Liver (tissue), 9 donors: ENCODE measurements around the gene MAFF. TPM values are rescaled to one million over a fixed set of nuclear protein-coding genes. Genes with fewer than 3 reads are reported as not detected.

Source experiments
- DNase-seq: peaks from one replicate; pipeline ENCODE4 v3.0.0-alpha.2; 2017; ENCODE audit warnings: low spot score
- H3K27ac ChIP-seq, 2 donors: one replicate each; pipeline ENCODE4 v1.7.0; 2013; ENCODE audit warnings: inconsistent platforms in 2 of 2, low read length in 2 of 2, control low read depth in 1 of 2, low read depth in 1 of 2, mild to moderate bottlenecking in 1 of 2
- H3K27me3 ChIP-seq, 4 donors: one replicate each; pipeline versions ENCODE4 v1.6.1 to v1.7.0; 2013; ENCODE audit warnings: low read length in 3 of 4, inconsistent platforms in 1 of 4, mild to moderate bottlenecking in 1 of 4, moderate library complexity in 1 of 4; ENCODE audit not compliant: control insufficient read depth in 4 of 4, insufficient read depth in 4 of 4
- H3K36me3 ChIP-seq, 4 donors: one replicate each; pipeline versions ENCODE4 v1.6.1 to v1.7.0; 2013; ENCODE audit warnings: low read length in 3 of 4, mild to moderate bottlenecking in 3 of 4, low read depth in 1 of 4, moderate library complexity in 1 of 4; ENCODE audit not compliant: control insufficient read depth in 4 of 4, insufficient read depth in 3 of 4
- H3K4me1 ChIP-seq, 4 donors: one replicate each; pipeline versions ENCODE4 v1.6.1 to v1.7.0; 2013; ENCODE audit warnings: low read length in 3 of 4, mild to moderate bottlenecking in 3 of 4, moderate library complexity in 1 of 4; ENCODE audit not compliant: control insufficient read depth in 4 of 4, insufficient read depth in 4 of 4
- H3K4me3 ChIP-seq, 3 donors: one replicate each; pipeline versions ENCODE4 v1.6.1 to v1.7.0; 2013; ENCODE audit warnings: low read length in 3 of 3, control low read depth in 1 of 3, low read depth in 1 of 3, mild to moderate bottlenecking in 1 of 3
- H3K9ac ChIP-seq, 2 donors: one replicate each; pipeline ENCODE4 v1.7.0; 2013; ENCODE audit warnings: low read length in 2 of 2, mild to moderate bottlenecking in 2 of 2, moderate library complexity in 2 of 2, control low read depth in 1 of 2, low read depth in 1 of 2
- H3K9me3 ChIP-seq, 4 donors: one replicate each; pipeline versions ENCODE4 v1.6.1 to v1.7.0; 2013; ENCODE audit warnings: low read length in 3 of 4; ENCODE audit not compliant: control insufficient read depth in 4 of 4
- FOXA1 ChIP-seq: IDR thresholded peaks from 2 replicates; pipeline ENCODE4 v1.6.1; 2016; ENCODE audit warnings: antibody characterized with exemption
- FOXA2 ChIP-seq: IDR thresholded peaks from 2 replicates; pipeline ENCODE4 v1.6.1; 2016; ENCODE audit warnings: antibody characterized with exemption
- HNF4A ChIP-seq, 2 donors: conservative IDR thresholded peaks; 2 replicates each; pipeline ENCODE4 v1.6.1; 2016; ENCODE audit warnings: antibody characterized with exemption in 2 of 2, mild to moderate bottlenecking in 2 of 2
- HNF4G ChIP-seq: IDR thresholded peaks from 2 replicates; pipeline ENCODE4 v1.6.1; 2016; ENCODE audit warnings: antibody characterized with exemption
- JUND ChIP-seq, 2 donors: IDR thresholded peaks; 2 replicates each; pipeline ENCODE4 v1.6.1; 2016; ENCODE audit warnings: antibody characterized with exemption in 2 of 2
- NR2F2 ChIP-seq: IDR thresholded peaks from 2 replicates; pipeline ENCODE4 v1.6.1; 2016; ENCODE audit warnings: antibody characterized with exemption
- RXRA ChIP-seq, 2 donors: IDR thresholded peaks; 2 replicates each; pipeline ENCODE4 v1.6.1; 2017 to 2018; ENCODE audit warnings: antibody characterized with exemption in 2 of 2, mild to moderate bottlenecking in 1 of 2
- SP1 ChIP-seq: IDR thresholded peaks from 2 replicates; pipeline ENCODE4 v1.6.1; 2018; ENCODE audit warnings: antibody characterized with exemption, mild to moderate bottlenecking
- TAF1 ChIP-seq: conservative IDR thresholded peaks from 2 replicates; pipeline ENCODE4 v1.6.1; 2016; ENCODE audit warnings: antibody characterized with exemption, mild to moderate bottlenecking
- YY1 ChIP-seq: IDR thresholded peaks from 2 replicates; pipeline ENCODE4 v1.6.1; 2016; ENCODE audit warnings: antibody characterized with exemption, mild to moderate bottlenecking
- WGBS: extraction: QIAGEN DNeasy Blood & Tissue Kit; methylation state at CpG from one replicate; pipeline ENCODE4 v1.1.7; 2013; 5-methylcytosine and 5-hydroxymethylcytosine counted together
- polyA plus RNA-seq, 2 donors: library from polyadenylated mRNA; stranded (reverse) in 1 of 2; unstranded in 1 of 2; fragments of 200-250 nt in 1 of 2; fragments of >200 nt in 1 of 2; fragmentation: Nextera tagmentation in 1 of 2; extraction: Ambion mirVana in 1 of 2; gene quantifications; one replicate each; pipeline versions ENCODE4 v1.2.1 to v1.2.3, GENCODE V29; 2013 to 2015
- total RNA-seq, 2 donors: library from RNA; depleted of rRNA; stranded (reverse); fragments of >200 nt; gene quantifications; one replicate each; pipeline ENCODE4 v1.2.3, GENCODE V29; 2014
- TF ChIP-seq, protein P1 (sequence below): IDR thresholded peaks from 2 replicates; pipeline ENCODE4 v1.6.1; 2016; ENCODE audit warnings: antibody characterized with exemption
- TF ChIP-seq, protein P2 (sequence below): fragments of 150-350 bp; IDR thresholded peaks from 2 replicates; pipeline ENCODE4 v1.5.1; 2017; ENCODE audit warnings: improper control_type of control experiment, low read depth, low read length; ENCODE audit not compliant: missing input control
- TF ChIP-seq, protein P3 (sequence below): IDR thresholded peaks from 2 replicates; pipeline ENCODE4 v1.6.1; 2016; ENCODE audit warnings: antibody characterized with exemption, mild to moderate bottlenecking
- TF ChIP-seq, protein P4 (sequence below): IDR thresholded peaks from 2 replicates; pipeline ENCODE4 v1.6.1; 2016; ENCODE audit warnings: antibody characterized with exemption
- TF ChIP-seq, protein P5 (sequence below): IDR thresholded peaks from 2 replicates; pipeline ENCODE4 v1.6.1; 2016; ENCODE audit warnings: antibody characterized with exemption
- donor health status: healthy.
- donor health status: healthy.
- donor health status: healthy.
- donor health status: healthy.
- donor health status: healthy.

The MAFF gene
- total and polyA plus RNA-seq, 4 donors, result 1.4 to 3.3 (median 2.0) TPM

DNA sequence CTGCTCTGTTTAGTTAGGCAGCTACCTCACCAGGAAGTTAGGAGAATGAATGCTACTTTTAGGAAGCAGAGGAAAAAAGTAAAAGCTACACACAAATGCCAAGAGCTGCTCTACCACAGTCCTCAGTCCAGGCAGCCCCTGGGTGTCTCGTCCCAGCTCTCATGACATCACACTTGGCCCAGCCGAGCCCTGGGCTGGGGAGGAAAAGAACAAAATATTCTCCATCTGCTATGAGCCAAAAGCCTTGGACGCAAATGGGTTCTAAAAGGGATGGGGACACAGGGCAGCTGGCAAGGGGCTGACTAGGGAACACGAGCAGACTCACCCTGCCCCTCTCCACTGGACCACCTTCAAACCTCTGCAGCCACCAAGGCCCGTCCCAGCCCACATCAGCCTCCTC lies 44.9 kb downstream of the MAFF start (continued):
- TF ChIP-seq, protein P1, sequence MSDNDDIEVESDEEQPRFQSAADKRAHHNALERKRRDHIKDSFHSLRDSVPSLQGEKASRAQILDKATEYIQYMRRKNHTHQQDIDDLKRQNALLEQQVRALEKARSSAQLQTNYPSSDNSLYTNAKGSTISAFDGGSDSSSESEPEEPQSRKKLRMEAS, result no peak
- TF ChIP-seq JUND (IDR thresholded peaks at IDR 0.05) (no peak), HNF4G (no peak), RXRA (IDR thresholded peaks at IDR 0.05) (no peak), SP1 (no peak)

DNA sequence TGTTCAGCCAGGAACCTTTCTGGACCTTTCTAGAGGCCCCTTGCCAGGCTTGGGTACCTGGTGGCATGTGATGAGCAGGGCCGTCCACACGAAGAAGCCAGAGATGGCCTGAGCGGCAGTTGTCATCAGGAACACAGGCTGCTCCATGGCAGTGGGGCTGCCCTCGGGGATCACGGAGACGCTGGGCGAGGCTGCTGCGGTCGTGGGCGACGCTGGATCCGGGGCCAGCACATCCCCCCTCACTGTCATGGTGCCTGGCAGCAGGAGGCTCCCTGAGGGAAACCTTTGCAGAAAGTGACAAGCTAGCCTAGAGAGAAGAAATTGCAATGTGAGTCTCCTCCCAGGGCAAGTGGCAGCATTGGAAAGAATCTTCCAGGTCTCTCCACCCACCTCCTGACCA lies 45.9 kb downstream of the MAFF start:
- H3K4me1 ChIP-seq, result peaks cover 0 to 1% (median 0%) of the 10 kb centered on the region in 4 donors
- no peak overlapping the region for H3K4me3 ChIP-seq
- peaks cover 0 to 18% (median 7%) of the 10 kb centered on the region in 4 donors for H3K36me3 ChIP-seq
- H3K9me3 ChIP-seq, result no peaks in the 10 kb centered on the region
- H3K27ac ChIP-seq, result peak overlapping the region in 1 of 2 donors; percentile 40
- TF ChIP-seq FOXA2 (no peak), NR2F2 (no peak), SP1 (no peak), FOXA1 (no peak), HNF4A (conservative IDR thresholded peaks at IDR 0.05) (no peak), HNF4G (no peak), RXRA (IDR thresholded peaks at IDR 0.05) (no peak), JUND (IDR thresholded peaks at IDR 0.05) (no peak)
- TF ChIP-seq, protein P2, sequence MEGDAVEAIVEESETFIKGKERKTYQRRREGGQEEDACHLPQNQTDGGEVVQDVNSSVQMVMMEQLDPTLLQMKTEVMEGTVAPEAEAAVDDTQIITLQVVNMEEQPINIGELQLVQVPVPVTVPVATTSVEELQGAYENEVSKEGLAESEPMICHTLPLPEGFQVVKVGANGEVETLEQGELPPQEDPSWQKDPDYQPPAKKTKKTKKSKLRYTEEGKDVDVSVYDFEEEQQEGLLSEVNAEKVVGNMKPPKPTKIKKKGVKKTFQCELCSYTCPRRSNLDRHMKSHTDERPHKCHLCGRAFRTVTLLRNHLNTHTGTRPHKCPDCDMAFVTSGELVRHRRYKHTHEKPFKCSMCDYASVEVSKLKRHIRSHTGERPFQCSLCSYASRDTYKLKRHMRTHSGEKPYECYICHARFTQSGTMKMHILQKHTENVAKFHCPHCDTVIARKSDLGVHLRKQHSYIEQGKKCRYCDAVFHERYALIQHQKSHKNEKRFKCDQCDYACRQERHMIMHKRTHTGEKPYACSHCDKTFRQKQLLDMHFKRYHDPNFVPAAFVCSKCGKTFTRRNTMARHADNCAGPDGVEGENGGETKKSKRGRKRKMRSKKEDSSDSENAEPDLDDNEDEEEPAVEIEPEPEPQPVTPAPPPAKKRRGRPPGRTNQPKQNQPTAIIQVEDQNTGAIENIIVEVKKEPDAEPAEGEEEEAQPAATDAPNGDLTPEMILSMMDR, result no peak
- TF ChIP-seq, protein P3, sequence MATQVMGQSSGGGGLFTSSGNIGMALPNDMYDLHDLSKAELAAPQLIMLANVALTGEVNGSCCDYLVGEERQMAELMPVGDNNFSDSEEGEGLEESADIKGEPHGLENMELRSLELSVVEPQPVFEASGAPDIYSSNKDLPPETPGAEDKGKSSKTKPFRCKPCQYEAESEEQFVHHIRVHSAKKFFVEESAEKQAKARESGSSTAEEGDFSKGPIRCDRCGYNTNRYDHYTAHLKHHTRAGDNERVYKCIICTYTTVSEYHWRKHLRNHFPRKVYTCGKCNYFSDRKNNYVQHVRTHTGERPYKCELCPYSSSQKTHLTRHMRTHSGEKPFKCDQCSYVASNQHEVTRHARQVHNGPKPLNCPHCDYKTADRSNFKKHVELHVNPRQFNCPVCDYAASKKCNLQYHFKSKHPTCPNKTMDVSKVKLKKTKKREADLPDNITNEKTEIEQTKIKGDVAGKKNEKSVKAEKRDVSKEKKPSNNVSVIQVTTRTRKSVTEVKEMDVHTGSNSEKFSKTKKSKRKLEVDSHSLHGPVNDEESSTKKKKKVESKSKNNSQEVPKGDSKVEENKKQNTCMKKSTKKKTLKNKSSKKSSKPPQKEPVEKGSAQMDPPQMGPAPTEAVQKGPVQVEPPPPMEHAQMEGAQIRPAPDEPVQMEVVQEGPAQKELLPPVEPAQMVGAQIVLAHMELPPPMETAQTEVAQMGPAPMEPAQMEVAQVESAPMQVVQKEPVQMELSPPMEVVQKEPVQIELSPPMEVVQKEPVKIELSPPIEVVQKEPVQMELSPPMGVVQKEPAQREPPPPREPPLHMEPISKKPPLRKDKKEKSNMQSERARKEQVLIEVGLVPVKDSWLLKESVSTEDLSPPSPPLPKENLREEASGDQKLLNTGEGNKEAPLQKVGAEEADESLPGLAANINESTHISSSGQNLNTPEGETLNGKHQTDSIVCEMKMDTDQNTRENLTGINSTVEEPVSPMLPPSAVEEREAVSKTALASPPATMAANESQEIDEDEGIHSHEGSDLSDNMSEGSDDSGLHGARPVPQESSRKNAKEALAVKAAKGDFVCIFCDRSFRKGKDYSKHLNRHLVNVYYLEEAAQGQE, result no peak
- TF ChIP-seq, protein P4, sequence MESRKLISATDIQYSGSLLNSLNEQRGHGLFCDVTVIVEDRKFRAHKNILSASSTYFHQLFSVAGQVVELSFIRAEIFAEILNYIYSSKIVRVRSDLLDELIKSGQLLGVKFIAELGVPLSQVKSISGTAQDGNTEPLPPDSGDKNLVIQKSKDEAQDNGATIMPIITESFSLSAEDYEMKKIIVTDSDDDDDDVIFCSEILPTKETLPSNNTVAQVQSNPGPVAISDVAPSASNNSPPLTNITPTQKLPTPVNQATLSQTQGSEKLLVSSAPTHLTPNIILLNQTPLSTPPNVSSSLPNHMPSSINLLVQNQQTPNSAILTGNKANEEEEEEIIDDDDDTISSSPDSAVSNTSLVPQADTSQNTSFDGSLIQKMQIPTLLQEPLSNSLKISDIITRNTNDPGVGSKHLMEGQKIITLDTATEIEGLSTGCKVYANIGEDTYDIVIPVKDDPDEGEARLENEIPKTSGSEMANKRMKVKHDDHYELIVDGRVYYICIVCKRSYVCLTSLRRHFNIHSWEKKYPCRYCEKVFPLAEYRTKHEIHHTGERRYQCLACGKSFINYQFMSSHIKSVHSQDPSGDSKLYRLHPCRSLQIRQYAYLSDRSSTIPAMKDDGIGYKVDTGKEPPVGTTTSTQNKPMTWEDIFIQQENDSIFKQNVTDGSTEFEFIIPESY, result no peak
- TF ChIP-seq, protein P5, sequence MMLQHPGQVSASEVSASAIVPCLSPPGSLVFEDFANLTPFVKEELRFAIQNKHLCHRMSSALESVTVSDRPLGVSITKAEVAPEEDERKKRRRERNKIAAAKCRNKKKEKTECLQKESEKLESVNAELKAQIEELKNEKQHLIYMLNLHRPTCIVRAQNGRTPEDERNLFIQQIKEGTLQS, result no peak
- H3K27me3 ChIP-seq, result no peaks in the 10 kb centered on the region
- no peak overlapping the region for H3K9ac ChIP-seq
- DNase-seq, result no peak
- WGBS, result 96% methylated on average over 12 of the region's 12 CpGs

DNA sequence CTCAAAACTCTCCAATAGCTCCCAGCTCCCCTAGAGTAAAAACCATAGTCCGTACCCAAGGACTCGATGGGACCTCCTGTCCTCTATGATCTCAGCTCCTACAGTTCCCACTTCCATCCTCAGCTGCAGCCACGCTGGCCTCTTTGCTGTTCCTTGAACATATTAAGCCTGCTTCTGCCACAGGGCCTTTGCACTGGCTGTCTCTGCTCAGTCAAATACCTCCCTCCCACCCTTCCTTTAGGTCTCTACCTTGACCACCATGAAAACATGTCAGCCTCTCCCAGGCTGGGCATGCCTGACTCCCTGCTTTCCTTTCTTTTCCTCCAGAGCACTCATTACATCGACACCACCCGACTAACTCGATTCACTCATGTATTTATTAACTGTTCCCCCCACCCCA lies 46.5 kb downstream of the MAFF start:
- H3K4me1 ChIP-seq, result peaks cover 0 to 1% (median 0%) of the 10 kb centered on the region in 4 donors
- H3K4me3 ChIP-seq, result no peak overlapping the region
- no peaks in the 10 kb centered on the region for H3K9me3 ChIP-seq
- no peak overlapping the region for H3K9ac ChIP-seq
- H3K27ac ChIP-seq, result no peak overlapping the region
- WGBS, result 97% methylated on average over 6 of the region's 6 CpGs
- peaks cover 0 to 18% (median 7%) of the 10 kb centered on the region in 4 donors for H3K36me3 ChIP-seq
- H3K27me3 ChIP-seq, result no peaks in the 10 kb centered on the region
- no peak for DNase-seq
- TF ChIP-seq, protein P1, result no peak
- TF ChIP-seq HNF4G, result no peak
- no peak for TF ChIP-seq HNF4A (conservative IDR thresholded peaks at IDR 0.05)
- TF ChIP-seq FOXA2, result no peak
- TF ChIP-seq FOXA1, result no peak
- TF ChIP-seq, protein P5, result no peak
- TF ChIP-seq NR2F2, result no peak
- no peak for TF ChIP-seq YY1
- TF ChIP-seq, protein P3, result no peak
- TF ChIP-seq TAF1, result no peak
